Stimulated activated CD4-positive, alpha-beta T cell treated with anti-CD3 and anti-CD28 coated beads, Interleukin-4, amount 100 ng/mL, for 1 hour (primary cell): ENCODE results near the gene PRM1.

Source experiments
- DNase-seq: peaks from one replicate; pipeline ENCODE4 v3.0.0-alpha.2; 2020

PRM1 gene

DNA sequence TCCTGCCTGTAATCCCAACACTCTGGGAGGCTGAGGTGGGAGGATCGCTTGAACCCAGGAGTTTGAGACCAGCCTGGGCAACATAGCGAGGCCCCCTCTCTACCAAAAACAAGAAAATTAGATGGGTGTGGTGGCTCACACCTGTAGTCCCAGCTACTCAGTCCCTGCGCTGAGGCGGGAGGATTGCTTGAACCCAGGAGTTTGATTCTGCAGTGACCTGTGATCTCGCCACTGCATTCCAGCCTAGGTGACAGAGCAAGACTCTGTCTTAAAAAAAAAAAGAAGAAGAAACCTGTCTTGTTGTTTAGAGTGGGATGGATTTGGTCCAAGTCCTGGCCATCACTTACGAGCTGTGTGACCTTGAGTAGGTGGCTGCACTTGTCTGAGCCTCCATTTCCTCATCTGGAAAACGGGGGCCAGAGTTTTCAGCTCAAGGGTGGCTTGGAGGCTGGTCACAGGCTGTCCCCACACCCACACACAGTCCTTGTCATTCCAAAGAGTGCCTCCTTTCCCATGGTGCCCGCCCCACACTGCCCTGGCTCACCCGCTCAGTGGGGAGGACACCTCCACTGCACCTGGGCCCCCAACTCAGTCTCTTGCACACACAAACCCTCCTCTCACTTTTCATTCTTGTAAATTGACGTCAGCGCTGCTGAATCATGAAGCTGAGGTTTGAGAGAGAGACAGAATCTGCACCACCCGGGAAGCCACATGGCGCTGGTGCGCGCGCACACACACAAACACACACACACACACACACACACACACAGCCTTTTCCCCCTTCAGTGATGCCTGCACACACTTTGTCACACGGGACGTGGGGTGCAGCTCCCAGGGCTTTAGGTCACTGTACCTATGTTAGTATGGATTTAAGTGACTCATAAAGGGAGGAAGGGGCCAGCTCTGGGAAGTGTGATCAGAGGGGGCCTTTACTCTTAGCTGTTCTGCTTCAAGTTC is 29.3 kb downstream of the PRM1 start:
- peak; percentile 82 for DNase-seq

DNA sequence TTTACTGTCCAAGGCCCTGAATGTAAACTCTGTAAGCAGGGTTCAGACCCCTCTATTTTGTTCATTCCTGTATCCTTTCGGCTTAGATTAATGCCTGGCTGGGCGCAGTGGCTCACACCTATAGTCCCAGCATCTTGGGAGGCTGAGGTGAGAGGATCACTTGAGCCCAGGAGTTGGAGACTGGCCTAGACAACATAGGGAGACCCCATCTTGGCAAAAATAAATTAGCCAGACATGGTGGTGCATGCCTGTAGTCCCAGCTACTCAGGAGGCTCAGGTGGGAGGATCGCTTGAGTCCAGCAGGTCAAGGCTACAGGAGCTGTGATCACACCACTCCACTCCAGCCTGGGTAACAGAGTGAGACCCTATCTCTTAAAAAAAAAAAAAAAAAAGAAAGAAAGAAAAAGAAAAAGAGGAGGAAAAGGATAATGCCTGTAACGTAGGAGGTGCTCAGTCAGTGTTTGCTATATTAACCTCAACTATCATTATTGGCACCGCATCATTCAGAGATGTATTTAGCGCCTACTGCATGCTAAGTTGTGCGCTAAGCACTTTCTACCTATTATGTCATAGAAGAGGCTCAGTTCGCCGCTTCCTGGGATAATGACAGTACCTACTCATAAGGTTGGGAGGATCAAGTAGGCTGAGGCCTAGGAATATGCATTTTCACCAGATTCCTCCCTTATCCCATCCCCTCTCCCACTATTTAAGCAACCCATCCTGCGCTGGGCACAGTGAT is 30.2 kb downstream of the PRM1 start:
- DNase-seq = no peak

DNA sequence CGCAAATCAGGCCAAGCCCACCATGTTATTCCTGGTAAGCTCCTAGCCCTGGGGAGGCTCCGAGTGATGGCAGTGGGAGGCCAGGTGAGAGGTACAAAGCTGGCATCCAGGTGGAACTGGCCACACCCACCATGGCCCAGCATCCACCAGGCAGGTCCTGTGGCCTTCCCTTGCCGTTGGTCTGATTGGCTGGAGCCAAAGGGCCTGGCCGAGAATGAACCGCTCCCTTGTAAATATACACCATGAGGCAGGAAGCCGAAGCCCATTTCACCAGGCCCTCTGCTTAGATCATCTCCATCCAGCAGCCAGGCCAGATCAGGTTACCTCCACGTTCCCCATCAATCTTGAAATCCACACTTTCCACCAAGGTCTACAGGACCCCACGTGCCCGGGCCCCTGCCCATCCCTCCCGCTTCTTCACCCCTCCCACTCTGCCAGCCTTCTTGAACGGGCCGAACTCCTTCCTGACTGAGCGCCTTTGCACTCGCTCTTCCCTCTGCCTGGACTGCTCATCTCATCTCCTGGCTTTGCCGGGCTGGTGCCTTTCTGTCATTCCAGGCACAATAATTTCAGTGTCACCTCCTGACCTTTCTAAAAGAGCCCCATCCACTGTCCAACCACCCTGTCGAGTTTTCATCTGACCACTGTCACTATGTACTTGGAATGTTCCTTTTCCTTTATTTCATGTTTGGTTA is 30.9 kb downstream of the PRM1 start:
- no peak for DNase-seq

DNA sequence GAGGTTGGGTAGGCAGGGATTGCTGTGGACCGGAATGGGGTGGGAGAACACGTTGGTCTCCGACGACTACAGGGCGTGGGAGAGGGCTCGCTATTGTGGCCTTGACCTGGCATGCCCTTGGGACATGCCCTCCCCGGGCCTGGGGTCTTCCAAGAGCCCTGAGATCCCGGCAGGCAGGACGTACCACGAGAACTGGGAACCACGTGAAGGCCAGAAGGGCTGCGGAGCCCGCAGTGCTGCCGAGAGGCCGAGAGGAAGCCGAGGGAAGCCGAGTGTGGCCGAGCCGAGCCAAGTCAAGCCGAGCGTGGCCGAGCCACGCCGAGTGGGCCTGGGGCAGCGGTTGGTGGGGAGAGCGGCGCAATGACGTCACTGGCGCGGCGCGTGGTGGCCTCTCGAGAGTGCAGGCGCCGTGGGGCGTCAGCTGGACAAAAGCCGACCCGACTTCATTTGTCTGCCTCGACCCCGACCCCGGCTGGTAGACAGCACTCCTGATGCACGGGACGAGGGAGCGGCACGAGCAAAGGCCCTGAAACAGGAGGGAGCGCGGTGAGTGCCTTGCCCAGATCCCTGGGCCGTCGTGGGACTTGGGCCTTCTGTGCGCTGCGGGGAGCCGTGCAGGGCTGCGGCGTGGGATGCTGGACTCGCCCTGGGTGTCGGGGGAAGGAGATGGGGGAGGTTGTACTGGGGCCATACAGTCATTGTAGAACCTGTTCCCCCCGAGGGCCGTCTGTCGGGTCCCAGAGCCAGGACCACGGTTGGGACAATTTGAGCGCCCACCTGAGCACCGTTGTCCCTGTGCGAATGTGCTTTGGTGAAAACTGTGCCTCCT is 31.7 kb downstream of the PRM1 start:
- DNase-seq = no peak

DNA sequence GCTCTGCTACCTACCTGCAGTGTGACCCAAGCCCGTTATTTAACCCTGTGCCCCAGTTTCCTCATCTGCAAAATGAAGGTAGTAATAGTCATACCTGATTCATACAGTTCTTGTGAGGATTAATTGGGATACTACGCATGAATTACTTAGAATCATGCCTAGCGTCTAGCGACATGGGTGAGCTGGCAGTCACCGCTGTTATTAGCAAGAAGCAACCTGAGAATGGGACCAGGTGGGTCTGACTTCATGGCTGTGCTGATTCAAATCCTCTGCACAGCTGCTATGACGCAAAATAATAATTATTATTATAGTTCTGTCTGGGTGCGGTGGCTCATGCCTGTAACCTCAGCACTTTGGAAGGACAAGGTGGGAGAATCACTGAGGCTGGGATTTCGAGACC is 33.0 kb downstream of the PRM1 start:
- DNase-seq = no peak

DNA sequence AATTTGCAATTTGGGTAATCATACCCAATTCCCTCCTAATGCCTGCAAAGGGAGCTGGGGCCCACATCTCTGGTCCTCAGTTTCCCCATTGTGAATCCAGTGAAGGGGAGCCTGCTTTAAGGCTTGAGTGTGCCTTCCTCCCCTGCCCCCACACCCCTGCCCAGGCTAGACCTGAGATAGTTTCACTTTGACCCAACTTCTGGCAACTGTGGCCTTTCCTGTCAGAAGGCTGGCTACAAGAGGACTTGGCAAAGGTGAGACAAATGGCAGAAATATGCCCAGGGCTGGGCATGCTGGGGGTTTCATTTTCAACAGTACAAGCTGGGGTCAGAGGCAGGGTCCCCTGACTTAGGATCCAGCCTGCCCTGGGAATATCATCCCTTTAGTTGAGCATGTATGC is 35.1 kb downstream of the PRM1 start:
- no peak for DNase-seq

DNA sequence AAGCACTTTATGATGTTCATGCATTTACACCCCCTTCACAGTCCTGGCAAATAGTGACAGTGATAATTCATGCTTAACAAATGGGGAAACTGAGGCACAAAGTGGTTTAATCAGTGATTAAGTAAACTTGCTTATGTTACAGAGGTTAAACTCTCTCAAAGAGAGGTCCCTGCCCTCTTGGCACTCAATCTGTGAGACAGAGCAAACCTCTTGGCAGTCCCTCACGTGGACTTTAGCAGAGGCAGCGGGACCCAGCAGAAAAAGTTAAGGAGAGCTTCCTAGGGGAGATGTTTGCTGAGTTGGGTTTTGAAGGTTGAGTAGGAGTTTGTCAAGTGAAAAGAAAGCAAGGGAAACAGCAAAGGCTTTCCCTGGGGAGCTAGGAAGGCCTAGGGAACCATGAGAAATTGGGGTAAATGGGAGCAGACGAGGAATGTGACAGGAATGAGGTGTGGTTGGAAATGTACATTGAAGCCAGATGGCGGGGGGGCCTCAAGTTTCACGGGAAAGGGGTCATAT is 35.9 kb downstream of the PRM1 start:
- no peak for DNase-seq

DNA sequence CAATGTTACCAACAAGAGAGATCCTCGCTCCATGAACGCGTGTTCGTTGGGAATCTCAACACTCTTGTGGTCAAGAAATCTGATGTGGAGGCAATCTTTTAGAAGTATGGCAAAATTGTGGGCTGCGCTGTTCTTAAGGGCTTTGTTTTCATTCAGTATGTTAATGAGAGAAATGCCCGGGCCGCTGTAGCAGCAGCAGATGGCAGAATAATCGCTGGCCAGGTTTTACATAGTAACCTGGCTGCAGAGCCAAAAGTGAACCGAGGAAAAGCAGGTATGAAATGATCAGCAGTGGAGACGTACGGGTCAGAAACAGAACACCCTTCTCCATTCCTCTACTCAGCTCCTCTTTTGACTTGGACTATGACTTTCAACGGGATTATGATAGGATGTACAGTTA is 38.5 kb downstream of the PRM1 start:
- no peak for DNase-seq

DNA sequence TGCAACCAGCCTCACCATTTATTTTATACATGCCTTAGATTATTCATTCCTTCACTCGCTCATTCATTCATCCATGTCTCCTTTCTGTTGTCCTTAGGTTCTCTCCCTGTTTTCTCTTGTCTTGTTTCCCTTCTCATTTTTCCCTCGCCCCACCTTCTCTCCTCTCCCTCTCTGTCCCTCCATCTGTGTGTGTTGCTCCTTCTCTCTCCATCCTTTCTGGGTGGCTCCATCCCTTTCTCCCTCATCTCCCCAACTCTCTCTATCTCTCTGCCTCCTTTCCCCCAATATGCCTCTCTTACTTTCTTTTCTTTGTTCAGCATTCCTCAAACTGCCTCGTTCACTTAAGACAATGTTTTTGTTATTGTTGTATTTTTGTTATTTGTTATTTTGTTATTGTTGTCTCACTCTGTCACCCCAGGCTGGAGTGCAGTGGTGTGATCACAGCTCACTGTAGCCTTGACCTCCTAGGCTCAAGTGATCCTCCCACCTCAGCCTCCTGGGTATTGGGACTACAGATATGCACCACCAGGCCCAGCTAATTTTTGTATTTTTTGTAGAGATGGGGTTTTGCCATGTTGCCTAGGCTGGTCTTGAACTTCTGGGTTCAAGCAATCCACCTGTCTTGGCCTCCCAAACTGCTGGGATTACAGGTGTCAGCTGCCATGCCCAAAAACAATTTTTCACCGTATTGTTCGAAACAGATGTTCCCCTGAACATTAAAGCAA is 39.5 kb downstream of the PRM1 start:
- no peak for DNase-seq

DNA sequence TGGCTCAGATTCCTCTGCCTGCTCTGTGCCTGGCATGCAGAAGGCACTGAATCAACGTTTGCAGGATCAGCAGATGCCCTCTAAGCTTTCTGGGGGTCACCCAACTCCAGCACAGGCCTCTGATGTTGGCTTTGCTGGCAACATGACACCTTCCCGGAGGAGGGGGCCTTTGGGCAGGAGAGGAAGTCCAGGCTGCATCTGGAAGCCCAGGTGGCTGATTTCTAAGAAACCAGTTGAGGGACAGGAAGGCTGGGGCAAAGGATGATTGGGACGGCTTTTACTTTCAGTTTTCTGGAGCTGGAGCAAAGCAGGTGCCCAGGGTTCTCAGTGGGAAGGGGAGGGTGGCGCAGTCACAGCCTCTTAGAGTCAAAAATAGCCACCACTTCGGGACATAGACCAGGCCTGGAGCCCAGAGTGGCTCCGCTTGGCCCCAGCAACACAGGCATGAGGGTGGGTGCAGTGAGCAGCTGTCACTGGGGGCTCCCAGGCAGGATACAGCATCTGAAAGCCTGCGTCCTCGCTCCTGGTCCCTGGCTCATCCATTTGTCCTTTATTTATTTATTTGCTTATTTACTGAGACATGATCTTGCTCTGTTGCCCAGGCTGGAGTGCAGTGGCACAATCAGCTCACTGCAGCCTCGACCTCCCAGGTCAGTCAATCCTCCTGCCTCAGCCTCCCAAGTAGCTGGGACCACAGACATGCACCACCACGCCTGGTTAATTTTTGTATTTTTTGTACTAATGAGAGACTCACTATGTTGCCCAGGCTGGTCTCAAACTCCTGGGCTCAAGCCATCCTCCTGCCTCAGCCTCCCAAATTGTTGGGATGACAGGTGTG is 40.3 kb downstream of the PRM1 start:
- no peak for DNase-seq

DNA sequence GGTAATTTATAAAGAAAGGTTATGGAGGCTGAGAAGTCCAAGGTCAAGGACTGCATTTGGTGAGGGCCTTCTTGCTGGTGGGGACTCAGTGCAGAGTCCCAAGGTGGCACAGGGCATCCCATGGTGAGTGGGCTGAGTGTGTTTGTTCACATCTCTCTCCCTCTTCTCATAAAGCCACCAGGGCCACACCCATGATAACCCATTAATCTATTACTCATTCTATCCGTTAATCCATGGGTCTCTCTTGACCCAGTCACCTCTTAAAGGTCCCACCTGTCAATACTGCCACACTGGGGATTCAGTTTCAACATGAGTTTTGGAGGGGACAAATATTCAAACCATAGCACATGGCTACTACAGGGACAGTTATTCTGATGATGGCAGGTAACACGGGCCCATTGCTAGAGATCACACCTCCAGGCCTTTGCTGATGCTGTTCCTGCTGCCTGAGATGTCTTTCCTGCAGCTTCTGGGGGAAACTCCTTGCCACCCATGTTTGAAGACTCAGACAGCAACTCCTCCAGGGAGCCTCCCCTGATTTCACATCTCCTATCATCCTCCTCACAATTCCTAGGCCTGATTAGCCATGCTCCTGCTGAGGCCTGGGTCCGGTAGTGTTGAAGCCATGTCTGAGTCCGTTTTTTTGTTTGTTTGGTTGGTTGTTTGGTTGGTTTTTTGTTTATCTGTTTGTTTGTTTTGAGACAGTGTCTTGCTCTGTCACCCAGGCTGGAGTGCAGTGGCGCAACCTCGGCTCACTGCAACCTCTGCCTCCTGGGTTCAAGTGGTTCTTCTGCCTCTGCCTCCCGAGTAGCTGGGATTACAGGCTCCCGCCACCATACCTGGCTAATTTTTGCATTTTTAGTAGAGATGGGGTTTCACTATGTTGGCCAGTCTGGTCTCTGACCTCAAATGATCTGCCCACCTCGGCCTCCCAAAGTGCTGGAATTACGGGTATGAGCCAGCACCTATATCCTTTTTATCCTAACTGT is 41.2 kb downstream of the PRM1 start:
- DNase-seq = no peak

DNA sequence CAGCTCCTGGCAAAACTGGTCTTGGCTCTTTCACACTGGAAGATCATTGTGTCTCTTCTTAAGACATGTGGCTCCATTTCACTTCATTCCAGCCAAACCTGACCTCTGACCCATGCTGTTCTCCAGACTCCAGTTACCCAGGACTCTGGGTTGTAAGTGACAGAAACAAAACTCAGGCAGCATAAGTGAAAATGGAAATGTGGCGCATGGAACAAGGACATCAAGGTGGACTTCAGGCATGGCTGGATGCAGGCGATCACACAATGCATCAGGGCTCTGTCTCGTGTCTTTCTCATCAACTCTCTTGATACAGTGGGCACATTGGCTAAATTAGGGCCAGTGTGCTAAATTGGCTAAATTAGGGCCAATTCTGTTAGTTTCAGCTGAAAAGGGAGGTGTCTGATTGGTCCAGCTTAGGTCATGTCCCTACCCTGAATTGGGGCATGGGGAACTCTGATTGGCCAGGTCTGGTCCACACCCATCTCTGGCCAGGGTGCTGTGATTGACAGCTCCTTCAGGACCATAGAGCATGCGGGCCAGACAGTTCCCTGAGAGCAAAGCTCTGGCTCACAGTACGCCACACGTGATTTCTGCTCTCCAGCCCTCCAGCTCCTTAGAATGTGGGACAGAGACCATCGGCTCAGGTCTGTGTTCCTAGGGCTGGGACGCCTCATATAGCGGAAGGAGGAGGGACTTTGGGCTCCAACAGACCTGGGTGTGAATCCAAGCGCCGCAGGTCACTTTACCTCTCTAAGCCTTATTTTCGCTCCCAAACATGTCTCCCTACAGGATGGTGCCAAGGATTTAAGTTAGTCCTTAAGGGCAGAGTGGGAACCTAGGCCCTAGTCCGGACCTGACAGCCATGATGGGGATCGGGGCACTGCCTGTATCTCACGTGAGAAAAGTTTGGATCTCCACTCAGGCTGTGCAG is 42.6 kb downstream of the PRM1 start:
- no peak for DNase-seq

DNA sequence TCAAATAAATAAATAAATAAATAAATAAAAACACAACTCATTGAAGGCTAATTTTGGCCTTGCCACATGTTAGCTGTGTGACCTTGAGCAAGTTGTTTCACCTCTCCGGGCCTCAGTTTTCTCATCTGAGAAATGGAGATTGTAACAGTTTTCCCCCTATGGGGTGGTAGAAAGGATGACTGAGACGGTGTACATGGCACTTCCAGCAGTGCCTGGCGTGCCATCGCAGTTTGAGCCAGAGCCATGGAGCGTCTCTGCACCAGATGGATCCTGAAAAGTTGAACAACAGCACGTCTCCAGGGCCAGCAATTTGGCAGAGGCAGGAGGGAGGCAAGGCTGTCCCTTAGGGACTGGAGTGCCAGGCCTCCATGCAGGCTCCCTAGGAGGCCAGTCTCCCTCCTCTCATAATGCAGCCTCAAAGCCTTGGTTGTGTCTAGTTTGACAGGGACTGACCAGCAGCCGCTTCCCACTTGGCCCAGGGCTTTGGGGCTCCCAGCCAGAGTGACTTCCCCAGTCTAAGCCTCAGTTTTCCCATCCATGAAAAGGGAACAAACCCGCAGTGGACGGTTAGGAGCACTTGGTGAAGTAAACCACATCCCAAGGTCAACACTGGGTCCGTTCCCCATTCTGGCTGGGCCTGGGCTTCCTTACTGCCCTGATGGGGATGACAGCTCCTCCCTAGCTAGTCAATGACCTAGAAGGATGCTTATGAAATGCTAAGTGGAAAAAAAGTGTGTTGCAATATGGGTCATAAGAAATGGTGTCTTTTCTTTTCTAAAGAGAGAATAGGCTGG is 44.5 kb downstream of the PRM1 start:
- no peak for DNase-seq

DNA sequence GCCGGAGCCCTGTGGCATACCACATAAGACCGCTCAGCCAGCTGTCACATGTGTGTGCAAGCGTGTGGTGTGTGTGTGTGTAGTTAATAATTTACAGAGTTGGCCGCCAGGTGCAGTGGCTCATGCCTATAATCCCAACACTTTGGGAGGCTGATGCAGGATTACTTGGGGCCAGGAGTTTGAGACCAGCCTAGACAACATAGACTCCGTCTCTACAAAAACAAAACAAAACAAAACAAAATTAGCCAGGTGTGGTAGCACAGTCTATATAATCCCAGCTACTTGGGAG is 45.5 kb downstream of the PRM1 start:
- no peak for DNase-seq

DNA sequence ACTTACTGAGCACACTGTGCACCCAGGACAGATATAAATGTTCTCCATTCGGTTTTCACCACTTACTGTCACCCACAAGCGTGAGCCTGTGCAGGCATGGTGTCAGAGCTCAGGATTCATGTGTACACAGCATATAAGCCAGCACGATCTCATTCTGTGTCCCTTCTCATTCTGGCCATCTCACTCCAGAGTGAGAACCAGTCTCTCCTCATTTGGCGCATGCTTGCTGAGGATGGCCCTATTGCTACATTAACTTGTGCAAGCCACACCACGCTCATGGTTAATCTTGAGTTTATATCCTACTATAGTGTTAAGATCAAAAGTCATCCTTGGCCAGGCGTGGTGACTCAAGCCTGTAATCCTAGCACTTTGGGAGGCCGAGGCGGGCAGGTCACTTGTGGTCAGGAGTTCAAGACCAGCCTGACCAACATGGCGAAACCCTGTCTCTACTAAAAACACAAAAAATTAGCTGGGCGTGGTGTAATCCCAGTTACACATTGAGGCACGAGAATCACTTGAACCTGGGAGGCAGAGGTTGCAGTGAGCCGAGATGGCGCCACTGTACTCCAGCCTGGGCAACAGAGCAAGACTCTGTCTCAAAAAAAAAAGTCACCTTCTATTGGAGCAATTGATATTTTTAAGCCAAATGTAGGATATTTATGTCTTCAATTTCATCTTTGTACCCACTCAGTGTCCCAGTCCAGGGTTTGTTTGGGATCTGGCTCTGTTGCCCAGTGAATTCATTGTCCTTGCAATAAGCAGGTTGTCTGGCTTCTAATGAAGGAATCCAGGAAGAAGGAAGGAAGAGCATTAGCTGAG is 46.0 kb downstream of the PRM1 start:
- no peak for DNase-seq

DNA sequence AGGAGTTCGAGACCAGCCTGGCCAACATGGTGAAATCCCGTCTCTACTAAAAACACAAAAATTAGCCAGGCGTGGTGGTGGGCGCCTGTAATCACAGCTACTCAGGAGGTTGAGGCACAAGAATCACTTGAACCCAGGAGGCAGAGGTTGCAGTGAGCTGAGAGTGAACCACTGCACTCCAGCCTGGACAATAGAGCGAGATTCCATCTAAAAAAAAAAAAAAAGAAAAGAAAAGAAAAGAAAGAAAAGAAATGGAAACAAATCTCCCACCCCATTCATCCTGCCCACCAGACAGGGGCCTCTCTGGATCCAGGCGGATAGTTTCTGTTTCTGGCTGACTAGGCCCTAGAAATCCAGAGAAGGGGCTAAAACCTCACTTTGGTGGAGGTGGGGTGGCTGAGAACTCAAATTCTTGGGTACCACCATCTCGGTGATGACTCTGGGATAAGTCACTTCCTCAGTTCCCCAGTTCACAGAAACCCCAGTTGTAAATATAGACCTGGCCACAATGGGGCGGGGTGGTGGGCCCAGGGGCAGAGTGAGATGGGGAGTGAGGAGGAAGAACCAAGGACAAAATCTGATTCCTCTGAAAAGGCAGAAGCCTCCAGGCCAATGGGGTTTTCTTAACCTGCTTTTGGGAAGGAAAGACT is 47.3 kb downstream of the PRM1 start:
- DNase-seq = peak; percentile 70
